ENCODE results near the gene PCDHGA1.
"Not testable (repeated sequence)": the region's sequence is repeated elsewhere in the genome, so short reads cannot be mapped to it uniquely, and the experiment has no call there.

Gene PCDHGA1

DNA sequence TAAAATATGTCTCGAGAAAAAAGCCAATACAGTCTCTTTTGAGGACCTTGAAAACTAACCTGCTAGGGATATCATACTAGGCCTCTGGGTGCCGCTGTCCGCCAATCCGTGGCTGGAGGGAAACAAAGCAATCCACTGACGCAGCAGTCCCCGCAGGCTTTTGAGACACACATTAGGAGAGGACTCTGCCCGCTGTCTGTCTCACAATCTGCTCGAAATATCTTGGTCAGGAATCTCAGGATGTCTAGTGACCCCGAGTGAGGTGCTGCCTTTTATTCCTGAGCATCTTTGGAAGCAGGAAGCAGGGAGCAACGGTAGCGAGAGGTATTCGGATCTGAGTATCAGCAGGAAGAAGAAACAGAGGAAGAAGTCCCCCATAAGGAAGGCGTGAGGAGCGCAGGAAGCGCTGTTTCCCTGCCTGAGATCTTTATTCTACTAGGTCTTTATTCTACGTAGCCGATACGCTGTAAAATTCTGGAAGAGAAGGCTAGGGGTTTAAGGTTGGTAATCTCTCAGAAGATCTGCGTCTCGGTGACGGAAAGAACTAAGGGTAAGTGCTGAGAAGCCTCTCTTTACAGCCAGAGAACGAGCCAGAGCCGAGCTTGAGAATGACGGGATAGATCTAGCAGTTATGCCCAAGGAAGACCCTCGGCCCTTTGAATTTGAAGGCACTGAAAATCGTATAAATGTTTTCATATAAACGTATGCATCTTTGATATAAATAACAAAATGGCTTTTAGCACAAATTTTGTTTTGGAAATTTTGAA lies 4.0 kb upstream of the PCDHGA1 start:
- DNase-seq: no peak
- Histone ChIP-seq H3K79me2 (ENCODE audit: low read length) (no peaks in the 10 kb centered on the region), H3K36me3 (replicated peaks; ENCODE audit: insufficient read depth, low read length) (no peaks in the 10 kb centered on the region), H3F3A (ENCODE audit: insufficient read depth, low read length) (no peaks in the 10 kb centered on the region), H3K27me3 (replicated peaks; ENCODE audit: insufficient read depth, low read length) (0 out of 2 replicates have a peak, but pooled peaks cover 5% of the 10 kb centered on the region), H3K4me2 (ENCODE audit: low read depth, low read length) (no peak overlapping the region), H3K27ac (ENCODE audit: low read length) (no peak overlapping the region), H3K9me2 (replicated peaks; ENCODE audit: insufficient read depth, low read length) (no peaks in the 10 kb centered on the region), H4K20me1 (ENCODE audit: insufficient read depth, low read length) (no peaks in the 10 kb centered on the region), H3K4me3 (ENCODE audit: low read length) (no peak overlapping the region), H3K9me3 (replicated peaks; ENCODE audit: insufficient read depth, low read length) (no peaks in the 10 kb centered on the region), H3K4me1 (ENCODE audit: low read length) (no peaks in the 10 kb centered on the region), H3K9ac (ENCODE audit: low read length) (no peak overlapping the region), H2AFZ (ENCODE audit: low read length) (no peak overlapping the region)
- TF ChIP-seq, protein P1, sequence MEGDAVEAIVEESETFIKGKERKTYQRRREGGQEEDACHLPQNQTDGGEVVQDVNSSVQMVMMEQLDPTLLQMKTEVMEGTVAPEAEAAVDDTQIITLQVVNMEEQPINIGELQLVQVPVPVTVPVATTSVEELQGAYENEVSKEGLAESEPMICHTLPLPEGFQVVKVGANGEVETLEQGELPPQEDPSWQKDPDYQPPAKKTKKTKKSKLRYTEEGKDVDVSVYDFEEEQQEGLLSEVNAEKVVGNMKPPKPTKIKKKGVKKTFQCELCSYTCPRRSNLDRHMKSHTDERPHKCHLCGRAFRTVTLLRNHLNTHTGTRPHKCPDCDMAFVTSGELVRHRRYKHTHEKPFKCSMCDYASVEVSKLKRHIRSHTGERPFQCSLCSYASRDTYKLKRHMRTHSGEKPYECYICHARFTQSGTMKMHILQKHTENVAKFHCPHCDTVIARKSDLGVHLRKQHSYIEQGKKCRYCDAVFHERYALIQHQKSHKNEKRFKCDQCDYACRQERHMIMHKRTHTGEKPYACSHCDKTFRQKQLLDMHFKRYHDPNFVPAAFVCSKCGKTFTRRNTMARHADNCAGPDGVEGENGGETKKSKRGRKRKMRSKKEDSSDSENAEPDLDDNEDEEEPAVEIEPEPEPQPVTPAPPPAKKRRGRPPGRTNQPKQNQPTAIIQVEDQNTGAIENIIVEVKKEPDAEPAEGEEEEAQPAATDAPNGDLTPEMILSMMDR (IDR thresholded peaks at IDR 0.05; ENCODE audit: low read length): no peak
- TF ChIP-seq EZH2phosphoT487 (IDR thresholded peaks at IDR 0.05; ENCODE audit: low read length): no peak
- no peak for TF ChIP-seq EZH2 (optimal IDR thresholded peaks at IDR 0.05; ENCODE audit: low read depth, low read length)

DNA sequence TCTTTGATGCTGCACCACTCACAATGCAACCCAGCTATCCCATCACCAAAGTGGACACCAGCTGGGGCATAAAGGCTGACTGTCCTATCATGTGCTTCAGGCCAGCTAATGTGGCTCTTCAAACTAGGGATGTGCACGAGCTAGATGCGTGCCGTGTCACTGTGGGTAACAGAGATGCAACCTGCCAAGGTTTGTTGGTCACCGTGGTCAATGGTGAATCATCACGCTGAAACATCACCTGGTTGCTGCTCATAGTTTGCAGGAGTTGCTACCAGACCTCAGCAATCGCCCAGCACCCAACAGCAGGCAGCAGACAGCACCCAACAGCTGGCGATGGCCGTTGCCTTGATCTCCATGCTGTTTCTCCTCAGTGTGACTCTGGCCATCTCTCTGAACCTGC lies 2.1 kb upstream of the PCDHGA1 start:
- H4K20me1 ChIP-seq (ENCODE audit: insufficient read depth, low read length): no peaks in the 10 kb centered on the region
- no peak overlapping the region for H3K9ac ChIP-seq (ENCODE audit: low read length)
- H3K27me3 ChIP-seq (replicated peaks; ENCODE audit: insufficient read depth, low read length): no peaks in the 10 kb centered on the region
- H3K4me1 ChIP-seq (ENCODE audit: low read length): no peaks in the 10 kb centered on the region
- H3F3A ChIP-seq (ENCODE audit: insufficient read depth, low read length): no peaks in the 10 kb centered on the region
- no peak overlapping the region for H2AFZ ChIP-seq (ENCODE audit: low read length)
- no peak overlapping the region for H3K4me3 ChIP-seq (ENCODE audit: low read length)
- TF ChIP-seq EZH2 (optimal IDR thresholded peaks at IDR 0.05; ENCODE audit: low read depth, low read length) (no peak), EZH2phosphoT487 (IDR thresholded peaks at IDR 0.05; ENCODE audit: low read length) (no peak)
- TF ChIP-seq, protein P1 (IDR thresholded peaks at IDR 0.05; ENCODE audit: low read length): no peak
- no peaks in the 10 kb centered on the region for H3K79me2 ChIP-seq (ENCODE audit: low read length)
- H3K9me3 ChIP-seq (replicated peaks; ENCODE audit: insufficient read depth, low read length): no peaks in the 10 kb centered on the region
- no peak for DNase-seq
- no peaks in the 10 kb centered on the region for H3K9me2 ChIP-seq (replicated peaks; ENCODE audit: insufficient read depth, low read length)
- H3K27ac ChIP-seq (ENCODE audit: low read length): no peak overlapping the region
- no peak overlapping the region for H3K4me2 ChIP-seq (ENCODE audit: low read depth, low read length)
- H3K36me3 ChIP-seq (replicated peaks; ENCODE audit: insufficient read depth, low read length): no peaks in the 10 kb centered on the region

GRCh38 chr5:141332571-141332970 lies 2.3 kb downstream of the PCDHGA1 start:
- H3K4me3 ChIP-seq (ENCODE audit: low read length); H3K9me2 ChIP-seq (replicated peaks; ENCODE audit: insufficient read depth, low read length); H3K36me3 ChIP-seq (replicated peaks; ENCODE audit: insufficient read depth, low read length); H3K27ac ChIP-seq (ENCODE audit: low read length); H2AFZ ChIP-seq (ENCODE audit: low read length); H4K20me1 ChIP-seq (ENCODE audit: insufficient read depth, low read length); H3K4me1 ChIP-seq (ENCODE audit: low read length); H3K79me2 ChIP-seq (ENCODE audit: low read length); H3K9me3 ChIP-seq (replicated peaks; ENCODE audit: insufficient read depth, low read length); DNase-seq; H3K4me2 ChIP-seq (ENCODE audit: low read depth, low read length); H3K9ac ChIP-seq (ENCODE audit: low read length); H3F3A ChIP-seq (ENCODE audit: insufficient read depth, low read length); H3K27me3 ChIP-seq (replicated peaks; ENCODE audit: insufficient read depth, low read length): not testable (repeated sequence)
